Caco-2 (cell line): ENCODE measurements around the gene NOL4L. TPM values are rescaled to one million over a fixed set of nuclear protein-coding genes. Genes with fewer than 3 reads are reported as not detected.

Experiments
- BruUV-seq: library from RNA; stranded (reverse); fragments of 400-500 nt; replicated peaks from 2 replicates; lab custom pipeline; 2021; lab: Mats Ljungman, UMichigan
- CTCF ChIA-PET: fragments of 300-600 bp; sonication (Branson Sonifier 250); formaldehyde crosslinking; loops from one replicate; lab custom pipeline; 2022; ENCODE audit warnings: antibody characterized with exemption; lab: Charles Lee
- POLR2A ChIA-PET: fragments of 300-600 bp; sonication (Branson Sonifier 250); formaldehyde crosslinking; loops from one replicate; lab custom pipeline; 2022; ENCODE audit warnings: antibody characterized with exemption; lab: Charles Lee
- DNase-seq, 2 experiments: peaks; one replicate each; pipeline versions ENCODE4 v3.0.0 to v3.0.0-alpha.2; 2020 to 2022
- H3K27me3 ChIP-seq: replicated peaks from 2 replicates; pipeline ENCODE4 v1.6.0; 2011; ENCODE audit warnings: low read length; ENCODE audit not compliant: control insufficient read depth, insufficient read depth
- H3K36me3 ChIP-seq: 2 replicates; pipeline ENCODE4 v1.5.1; 2011; ENCODE audit warnings: low read length; ENCODE audit not compliant: control insufficient read depth, insufficient read depth
- H3K4me1 ChIP-seq: fragments of 250-450 bp; sonication (Bioruptor Pico); 2 replicates; pipeline ENCODE4 v1.5.1; 2020; ENCODE audit warnings: mild to moderate bottlenecking
- H3K4me3 ChIP-seq: 2 replicates; pipeline ENCODE4 v1.5.1; 2011; ENCODE audit warnings: low read depth, mild to moderate bottlenecking, control low read depth, low read length
- H3K9me3 ChIP-seq: fragments of 250-450 bp; sonication (Bioruptor Pico); 2 replicates; pipeline ENCODE4 v1.5.1; 2020; ENCODE audit warnings: mild to moderate bottlenecking, moderate library complexity
- H3K27ac Mint-ChIP-seq: one replicate; pipeline ENCODE4 v1.8.0; 2022; ENCODE audit warnings: mixed read lengths; ENCODE audit not compliant: unreplicated experiment
- H3K27me3 Mint-ChIP-seq: one replicate; pipeline ENCODE4 v1.8.0; 2022; ENCODE audit warnings: mixed read lengths; ENCODE audit not compliant: insufficient read depth, unreplicated experiment
- H3K36me3 Mint-ChIP-seq: one replicate; pipeline ENCODE4 v1.8.0; 2022; ENCODE audit warnings: mild to moderate bottlenecking, mixed read lengths; ENCODE audit not compliant: insufficient read depth, unreplicated experiment
- H3K4me1 Mint-ChIP-seq: one replicate; pipeline ENCODE4 v1.8.0; 2022; ENCODE audit warnings: low read depth, mixed read lengths; ENCODE audit not compliant: unreplicated experiment
- H3K4me3 Mint-ChIP-seq: one replicate; pipeline ENCODE4 v1.8.0; 2022; ENCODE audit warnings: mild to moderate bottlenecking, moderate library complexity, mixed read lengths; ENCODE audit not compliant: unreplicated experiment
- H3K9me3 Mint-ChIP-seq: one replicate; pipeline ENCODE4 v1.8.0; 2022; ENCODE audit warnings: mixed read lengths; ENCODE audit not compliant: unreplicated experiment
- intact Hi-C: fragments of 100-400 bp; cut with micrococcal nuclease; formaldehyde crosslinking; loops from one replicate; pipeline ENCODE4 v1.10.0; 2022; ENCODE audit not compliant: unreplicated experiment
- total RNA-seq: library from RNA; stranded (reverse); gene quantifications from 2 replicates; pipeline ENCODE4 v1.2.3, GENCODE V29; 2022
- TF ChIP-seq, protein P1 (sequence below), 2 experiments: fragments of 200-600 bp in 1 of 2; IDR thresholded peaks; 1 replicate in 1 of 2; 2 replicates in 1 of 2; pipeline versions ENCODE4 v1.5.1 to v1.8.0; 2011 to 2022; ENCODE audit warnings: antibody characterized with exemption in 1 of 2, control low read depth in 1 of 2, inconsistent platforms in 1 of 2, low read depth in 1 of 2, low read length in 1 of 2, mild to moderate bottlenecking in 1 of 2, moderate library complexity in 1 of 2; ENCODE audit not compliant: insufficient read depth in 1 of 2, severe bottlenecking in 1 of 2, unreplicated experiment in 1 of 2

The NOL4L gene
- total RNA-seq, 1 experiment from 2014 or later: 80.9 TPM

DNA sequence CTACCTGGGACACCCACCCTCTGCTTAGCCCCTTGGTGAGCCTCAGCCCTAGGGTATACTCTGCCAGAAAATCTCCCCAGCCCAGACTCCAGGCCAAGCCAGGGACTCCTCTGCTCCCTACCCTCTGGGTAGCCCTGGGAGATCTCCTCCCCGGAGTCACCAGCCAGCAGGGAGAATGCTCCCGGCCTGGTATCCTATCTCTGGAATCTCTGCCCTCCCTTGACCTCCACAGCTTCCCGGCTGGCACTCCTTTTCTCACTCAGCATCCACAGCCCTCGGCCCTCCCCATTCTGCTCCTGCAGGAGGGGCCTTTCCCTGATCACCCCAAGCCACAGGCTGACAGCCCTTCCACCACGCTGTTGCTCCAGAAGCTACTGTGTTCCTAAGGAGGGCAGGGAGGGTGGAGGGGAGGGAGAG, 22.6 kb downstream of the NOL4L start:
- no peaks in the 10 kb centered on the region for H3K36me3 Mint-ChIP-seq
- H3K27ac Mint-ChIP-seq: no peak overlapping the region
- no peak for DNase-seq
- H3K4me3 ChIP-seq: no peak overlapping the region
- peaks cover 17% of the 10 kb centered on the region for H3K4me1 ChIP-seq
- ChIA-PET CTCF (no interaction called here), POLR2A (no interaction called here)
- H3K36me3 ChIP-seq: no peaks in the 10 kb centered on the region
- TF ChIP-seq, protein P1, sequence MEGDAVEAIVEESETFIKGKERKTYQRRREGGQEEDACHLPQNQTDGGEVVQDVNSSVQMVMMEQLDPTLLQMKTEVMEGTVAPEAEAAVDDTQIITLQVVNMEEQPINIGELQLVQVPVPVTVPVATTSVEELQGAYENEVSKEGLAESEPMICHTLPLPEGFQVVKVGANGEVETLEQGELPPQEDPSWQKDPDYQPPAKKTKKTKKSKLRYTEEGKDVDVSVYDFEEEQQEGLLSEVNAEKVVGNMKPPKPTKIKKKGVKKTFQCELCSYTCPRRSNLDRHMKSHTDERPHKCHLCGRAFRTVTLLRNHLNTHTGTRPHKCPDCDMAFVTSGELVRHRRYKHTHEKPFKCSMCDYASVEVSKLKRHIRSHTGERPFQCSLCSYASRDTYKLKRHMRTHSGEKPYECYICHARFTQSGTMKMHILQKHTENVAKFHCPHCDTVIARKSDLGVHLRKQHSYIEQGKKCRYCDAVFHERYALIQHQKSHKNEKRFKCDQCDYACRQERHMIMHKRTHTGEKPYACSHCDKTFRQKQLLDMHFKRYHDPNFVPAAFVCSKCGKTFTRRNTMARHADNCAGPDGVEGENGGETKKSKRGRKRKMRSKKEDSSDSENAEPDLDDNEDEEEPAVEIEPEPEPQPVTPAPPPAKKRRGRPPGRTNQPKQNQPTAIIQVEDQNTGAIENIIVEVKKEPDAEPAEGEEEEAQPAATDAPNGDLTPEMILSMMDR (IDR thresholded peaks at IDR 0.05; ENCODE audit: insufficient read depth in 1 of 2, low read depth in 1 of 2, low read length in 1 of 2, severe bottlenecking in 1 of 2, unreplicated experiment in 1 of 2): no peak
- no TSS peak for BruUV-seq
- H3K4me3 Mint-ChIP-seq: no peak overlapping the region
- intact Hi-C loops: no loop called here
- no peaks in the 10 kb centered on the region for H3K9me3 ChIP-seq
- H3K27me3 ChIP-seq: no peaks in the 10 kb centered on the region
- no peaks in the 10 kb centered on the region for H3K9me3 Mint-ChIP-seq
- H3K27me3 Mint-ChIP-seq: no peaks in the 10 kb centered on the region
- peaks cover 8% of the 10 kb centered on the region for H3K4me1 Mint-ChIP-seq

- POLR2A ChIA-PET: no interaction called here
- intact Hi-C loops: no loop called here
Measured at GRCh38 chr20:32560989-32561830, 23.9 kb downstream of the NOL4L start.

DNA sequence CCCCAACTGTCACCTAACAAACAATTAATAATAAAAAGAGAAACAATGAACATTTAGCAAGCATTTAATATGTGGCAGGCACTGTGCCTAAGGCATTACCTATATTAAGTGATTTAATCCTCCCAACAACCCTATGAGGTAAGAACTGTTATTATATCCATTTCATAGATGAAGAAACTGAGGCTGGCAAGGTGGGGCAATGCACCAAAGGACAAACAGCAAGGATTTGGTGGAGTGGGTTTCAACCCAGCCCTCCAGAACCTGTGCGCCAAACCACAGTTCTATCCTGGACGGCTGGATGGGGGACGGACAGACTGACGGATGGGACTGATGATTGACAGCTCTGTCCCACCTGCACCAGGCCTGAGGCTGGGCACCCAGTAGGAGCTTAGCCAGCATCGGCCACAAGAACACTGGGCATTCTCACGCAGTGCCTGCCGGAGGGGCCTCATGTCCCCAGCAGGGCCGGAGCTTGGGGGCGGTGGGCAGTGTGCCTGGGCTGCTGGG, 24.6 kb downstream of the NOL4L start:
- H3K9me3 ChIP-seq: no peaks in the 10 kb centered on the region
- Mint-ChIP-seq H3K27me3 (no peaks in the 10 kb centered on the region), H3K27ac (no peak overlapping the region), H3K9me3 (no peaks in the 10 kb centered on the region), H3K4me1 (peaks cover 8% of the 10 kb centered on the region), H3K4me3 (no peak overlapping the region), H3K36me3 (no peaks in the 10 kb centered on the region)
- ChIA-PET POLR2A (no interaction called here), CTCF (no interaction called here)
- H3K36me3 ChIP-seq: no peaks in the 10 kb centered on the region
- H3K4me3 ChIP-seq: no peak overlapping the region
- H3K27me3 ChIP-seq: no peaks in the 10 kb centered on the region
- no peak for DNase-seq
- peaks cover 17% of the 10 kb centered on the region for H3K4me1 ChIP-seq
- TF ChIP-seq, protein P1 (IDR thresholded peaks at IDR 0.05; ENCODE audit: insufficient read depth in 1 of 2, low read depth in 1 of 2, low read length in 1 of 2, severe bottlenecking in 1 of 2, unreplicated experiment in 1 of 2): no peak
- intact Hi-C loops: no loop called here
- BruUV-seq: no TSS peak

More at GRCh38 chr20:32560989-32561830, 23.9 kb downstream of the NOL4L start:
- no peaks in the 10 kb centered on the region for H3K9me3 Mint-ChIP-seq
- no peaks in the 10 kb centered on the region for H3K9me3 ChIP-seq
- TF ChIP-seq, protein P1 (IDR thresholded peaks at IDR 0.05; ENCODE audit: insufficient read depth in 1 of 2, low read depth in 1 of 2, low read length in 1 of 2, severe bottlenecking in 1 of 2, unreplicated experiment in 1 of 2): no peak
- no TSS peak for BruUV-seq
- H3K36me3 ChIP-seq: no peaks in the 10 kb centered on the region
- H3K36me3 Mint-ChIP-seq: no peaks in the 10 kb centered on the region
- H3K27ac Mint-ChIP-seq: no peak overlapping the region
- CTCF ChIA-PET: interaction anchor here (0.7 kb wide), 1 partner anchor 872 kb away, joined by 3 read pairs; no protein-coding TSS in a partner anchor
- no peaks in the 10 kb centered on the region for H3K27me3 ChIP-seq
- H3K4me1 Mint-ChIP-seq: peaks cover 8% of the 10 kb centered on the region
- no peak for DNase-seq
- H3K4me1 ChIP-seq: peaks cover 17% of the 10 kb centered on the region
- H3K4me3 Mint-ChIP-seq: no peak overlapping the region
- no peak overlapping the region for H3K4me3 ChIP-seq
- no peaks in the 10 kb centered on the region for H3K27me3 Mint-ChIP-seq
